ENCODE data around the gene KCNJ18. TPM values are rescaled to one million over a fixed set of nuclear protein-coding genes. Genes with fewer than 3 reads are reported as not detected.
"Not testable (repeated sequence)": the region's sequence is repeated elsewhere in the genome, so short reads cannot be mapped to it uniquely, and the experiment has no call there.

KCNJ18 gene
- total RNA-seq, 1 donor from 2014 or later: not detected

DNA sequence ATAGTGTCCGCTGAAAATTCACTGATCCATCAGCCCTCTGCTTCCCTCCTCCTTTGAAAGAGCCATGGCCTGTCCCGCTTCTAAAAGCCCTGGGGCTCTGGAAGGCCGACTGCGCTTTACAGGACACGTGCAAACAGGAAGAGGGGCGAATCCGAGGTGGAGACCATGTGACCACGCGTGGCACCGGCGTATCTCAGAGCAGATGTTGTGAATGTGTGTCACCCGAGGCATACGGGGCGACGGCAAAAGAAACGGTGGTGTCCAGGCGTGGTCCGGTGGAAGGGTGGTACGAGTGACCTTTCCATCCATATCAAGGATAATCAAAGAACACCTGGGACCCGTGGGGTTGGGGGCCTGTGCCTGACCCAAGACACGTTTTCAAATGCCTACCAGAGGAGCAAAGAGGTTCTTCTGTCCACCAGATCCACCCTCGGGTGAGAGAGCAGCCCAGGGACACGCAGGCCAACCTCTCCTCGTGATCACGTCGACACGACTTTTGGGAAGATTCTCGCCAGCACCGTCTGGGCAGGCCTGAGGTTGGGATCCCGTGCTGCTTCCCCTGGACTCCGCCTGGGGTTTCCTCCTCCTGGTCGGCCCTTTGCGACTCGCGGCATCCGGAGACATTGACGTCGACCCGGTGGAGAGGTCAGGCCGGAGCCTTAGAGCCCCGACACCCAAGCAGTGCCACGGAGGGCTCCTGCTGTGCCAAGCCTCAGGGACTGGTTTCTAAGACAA lies 7.1 kb upstream of the KCNJ18 start:
- DNase-seq (ENCODE audit: low read depth in 2 of 2): not testable (repeated sequence)

DNA sequence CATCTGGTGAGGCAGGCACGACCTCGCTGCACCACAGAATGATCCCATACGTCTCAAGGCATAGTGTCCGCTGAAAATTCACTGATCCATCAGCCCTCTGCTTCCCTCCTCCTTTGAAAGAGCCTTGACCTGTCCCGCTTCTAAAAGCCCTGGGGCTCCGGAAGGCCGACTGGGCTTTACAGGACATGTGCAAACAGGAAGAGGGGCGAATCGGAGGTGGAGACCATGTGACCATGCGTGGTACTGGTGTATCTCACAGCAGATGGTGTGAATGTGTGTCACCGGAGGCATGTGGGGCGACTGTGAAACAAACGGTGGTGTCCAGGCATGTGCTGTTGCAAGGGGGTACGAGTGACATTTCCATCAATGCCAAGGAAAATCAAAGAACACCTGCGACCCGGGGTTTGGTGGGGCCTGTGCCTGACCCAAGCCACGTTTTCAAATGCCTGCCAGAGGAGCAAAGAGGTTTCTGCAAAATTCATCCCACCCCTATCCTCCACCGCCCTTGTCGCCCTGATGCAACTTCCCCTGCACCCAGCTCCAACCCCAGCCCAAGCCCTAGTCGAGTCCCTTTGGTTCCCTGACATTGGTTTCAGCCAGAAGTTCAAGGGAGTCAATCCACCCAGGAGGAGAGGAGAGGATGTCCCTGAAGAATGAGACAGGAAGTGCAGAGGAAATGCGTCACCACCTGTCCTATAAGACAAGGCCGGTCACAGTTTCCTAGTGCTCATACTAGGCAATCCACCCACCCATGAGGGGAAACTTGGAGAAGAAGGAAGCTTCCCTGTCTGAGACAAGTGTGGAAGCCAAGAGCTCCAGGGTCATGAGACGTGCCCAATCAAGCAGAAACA lies 5.9 kb upstream of the KCNJ18 start:
- DNase-seq (ENCODE audit: low read depth in 2 of 2): no peak

DNA sequence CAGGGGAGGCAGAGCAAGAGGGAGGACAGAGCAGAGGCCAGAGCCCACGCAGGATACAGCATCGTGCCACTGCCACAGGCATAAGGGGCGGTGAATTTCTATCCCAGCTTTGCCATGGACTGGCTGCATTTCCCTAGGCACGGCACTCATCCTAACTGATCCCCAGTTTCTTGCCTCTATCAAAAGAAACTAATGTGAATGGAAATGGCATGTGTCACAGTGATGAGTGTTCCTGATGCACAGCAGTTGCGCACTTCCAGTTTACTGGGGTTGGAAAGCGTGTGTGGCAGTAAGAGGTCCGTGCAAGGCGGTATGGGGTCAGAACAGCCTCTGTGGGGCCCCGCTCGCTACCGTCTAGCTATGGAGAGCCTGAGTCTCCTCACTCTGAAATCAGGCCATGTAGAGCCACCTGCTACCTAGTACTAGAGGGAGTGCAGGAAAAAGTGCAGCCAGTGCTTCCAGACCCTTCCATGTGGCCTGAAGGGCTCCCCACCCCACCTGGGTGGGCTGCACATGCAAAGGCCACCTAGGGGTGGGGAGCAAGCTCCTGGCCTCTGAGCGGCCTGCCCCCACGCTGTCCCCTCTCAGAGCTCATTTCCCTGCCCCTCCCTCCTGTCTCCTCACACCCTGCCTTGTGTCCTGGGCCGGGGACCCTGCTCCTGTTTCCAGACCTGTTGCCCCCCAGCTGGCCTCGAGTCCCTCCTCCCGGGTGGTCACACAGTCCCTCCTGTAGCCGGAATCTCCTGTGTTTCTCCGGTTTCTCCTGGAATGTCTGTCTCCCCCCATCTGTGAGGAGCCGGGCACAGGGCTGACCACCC lies 5.0 kb upstream of the KCNJ18 start:
- DNase-seq (ENCODE audit: low read depth in 2 of 2): no peak

DNA sequence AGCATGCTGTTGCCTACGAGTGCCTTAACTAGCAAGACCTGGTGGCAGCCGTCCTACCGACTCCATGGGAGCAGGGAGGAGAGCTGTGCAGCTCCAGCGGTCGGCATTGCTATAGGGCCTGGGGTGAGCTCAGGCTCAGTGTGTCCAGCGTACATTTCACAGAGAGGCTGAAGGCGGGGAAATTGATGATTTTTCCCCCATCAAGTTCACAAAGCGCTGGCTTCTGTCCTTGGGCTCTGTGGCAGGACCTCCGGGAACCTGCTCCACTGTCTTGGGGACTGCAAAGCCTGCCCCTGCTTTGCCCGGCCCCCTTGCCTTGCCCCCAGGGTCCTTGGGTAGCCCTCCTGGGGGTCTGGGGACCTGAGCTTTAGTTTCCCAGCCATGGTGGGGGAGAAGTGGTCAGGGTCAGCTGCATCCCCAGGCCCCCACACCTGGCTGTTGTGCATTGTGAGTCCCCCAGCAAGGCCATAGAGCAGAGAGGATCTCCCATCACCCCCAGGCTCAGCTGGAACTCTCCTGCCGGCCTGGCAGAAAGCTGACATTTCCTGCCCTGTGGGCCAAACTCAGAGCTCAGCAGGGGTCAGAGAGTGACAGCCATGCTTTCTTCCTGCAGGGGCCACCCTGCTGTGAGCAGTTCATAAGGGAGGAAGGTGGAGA lies 3.9 kb upstream of the KCNJ18 start:
- no peak for DNase-seq (ENCODE audit: low read depth in 2 of 2)

DNA sequence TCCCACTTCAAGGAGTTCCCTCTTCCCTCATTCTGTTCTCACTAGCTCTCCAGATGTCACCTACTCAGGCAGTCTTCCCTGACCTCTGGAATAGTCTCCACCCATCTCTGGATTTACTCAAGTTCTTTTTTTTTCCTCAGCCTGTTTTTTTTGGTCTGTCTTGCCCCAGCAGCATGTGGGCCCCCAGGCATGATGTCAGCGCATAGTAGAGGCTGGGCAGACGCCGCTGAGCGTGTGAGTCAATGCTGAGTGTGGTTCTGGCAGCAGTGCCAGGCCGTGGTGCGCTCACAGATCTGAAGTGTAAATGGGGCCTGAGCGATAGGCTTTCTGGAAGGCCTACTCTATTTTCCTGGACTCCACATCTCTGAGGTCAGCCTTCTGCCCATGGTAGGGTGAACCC lies 2.7 kb upstream of the KCNJ18 start:
- peak in 1 of 2 donors; percentile 70 for DNase-seq (ENCODE audit: low read depth in 2 of 2)

DNA sequence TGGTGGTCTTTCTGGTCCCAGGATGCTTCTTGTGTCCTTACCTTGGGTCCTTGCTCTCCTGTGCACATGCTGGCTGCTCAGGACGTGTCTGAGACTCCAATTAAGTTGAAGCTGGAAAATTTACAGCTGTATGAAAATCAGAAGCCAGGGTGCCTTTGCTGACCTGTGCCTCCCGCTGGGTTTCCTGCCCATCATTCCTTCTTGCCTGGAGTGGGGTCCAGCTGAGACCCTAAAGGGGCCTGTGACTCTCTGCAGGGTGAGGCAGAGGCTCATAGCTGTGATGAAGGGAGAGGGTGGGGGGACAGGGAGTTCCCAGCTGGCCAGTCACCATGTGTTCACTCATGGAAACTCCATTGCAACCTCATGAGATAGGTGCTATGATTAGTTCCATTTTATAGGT lies 1.5 kb upstream of the KCNJ18 start:
- not testable (repeated sequence) for DNase-seq (ENCODE audit: low read depth in 2 of 2)

DNA sequence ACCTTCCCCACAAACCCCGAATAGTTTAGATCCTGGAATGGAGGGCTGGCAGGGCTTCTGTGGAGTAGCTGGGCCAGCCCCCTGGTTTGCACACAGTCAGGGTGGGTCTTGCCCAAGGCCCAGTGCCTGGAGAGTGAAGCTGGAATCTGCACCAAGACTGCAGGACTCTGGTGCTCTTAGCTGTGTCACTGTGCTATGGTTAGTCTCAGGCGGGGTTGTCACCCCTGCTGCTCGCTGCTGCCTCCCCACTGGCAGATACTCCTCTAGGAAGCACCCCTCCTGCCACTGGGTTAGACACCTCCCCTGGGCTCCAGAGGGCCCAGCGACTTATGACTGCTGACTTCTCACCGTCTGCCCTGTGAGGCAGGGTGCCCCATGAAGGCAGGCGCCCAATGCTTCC lies 842 bp upstream of the KCNJ18 start:
- DNase-seq (ENCODE audit: low read depth in 2 of 2): not testable (repeated sequence)

DNA sequence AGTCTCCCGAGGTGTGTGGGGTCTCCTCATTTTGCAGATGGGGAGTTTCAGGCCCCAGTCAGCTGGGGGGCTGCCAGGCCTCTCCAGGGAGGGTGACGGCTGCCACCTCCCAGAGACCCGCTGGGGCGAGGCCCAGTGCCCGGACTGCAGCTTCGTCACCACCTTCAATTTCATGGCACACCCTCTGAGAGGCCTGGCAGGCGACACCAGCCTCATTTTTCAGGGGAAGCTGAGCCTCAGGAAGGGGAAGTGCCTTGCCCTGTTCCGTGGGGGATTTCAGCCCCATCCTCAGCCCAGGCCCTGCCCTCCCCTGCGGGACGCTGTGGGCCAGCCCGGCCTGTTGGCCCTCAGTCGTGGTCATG lies 362 bp downstream of the KCNJ18 start:
- DNase-seq (ENCODE audit: low read depth in 2 of 2): not testable (repeated sequence)

DNA sequence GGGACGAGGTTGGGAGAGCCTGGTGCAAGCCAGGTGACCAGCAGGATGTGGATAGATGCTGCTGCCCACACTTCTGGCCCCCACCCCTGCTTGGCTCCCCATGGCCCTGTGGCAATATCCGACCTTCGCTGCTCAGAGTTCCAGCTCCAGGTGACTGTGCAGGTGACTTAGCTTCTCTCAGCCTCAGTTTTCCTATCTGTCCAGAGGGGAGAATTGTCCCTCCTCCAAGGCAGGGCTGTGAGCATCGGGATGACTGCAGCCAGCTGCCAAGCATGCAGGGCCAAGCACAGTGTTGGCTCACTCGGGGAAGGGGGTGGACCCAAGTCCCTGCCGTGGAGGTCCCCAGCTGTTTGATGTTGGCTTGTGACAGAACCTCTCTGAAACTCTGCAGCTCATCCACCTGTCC lies 1.1 kb downstream of the KCNJ18 start:
- DNase-seq (ENCODE audit: low read depth in 2 of 2): not testable (repeated sequence)

DNA sequence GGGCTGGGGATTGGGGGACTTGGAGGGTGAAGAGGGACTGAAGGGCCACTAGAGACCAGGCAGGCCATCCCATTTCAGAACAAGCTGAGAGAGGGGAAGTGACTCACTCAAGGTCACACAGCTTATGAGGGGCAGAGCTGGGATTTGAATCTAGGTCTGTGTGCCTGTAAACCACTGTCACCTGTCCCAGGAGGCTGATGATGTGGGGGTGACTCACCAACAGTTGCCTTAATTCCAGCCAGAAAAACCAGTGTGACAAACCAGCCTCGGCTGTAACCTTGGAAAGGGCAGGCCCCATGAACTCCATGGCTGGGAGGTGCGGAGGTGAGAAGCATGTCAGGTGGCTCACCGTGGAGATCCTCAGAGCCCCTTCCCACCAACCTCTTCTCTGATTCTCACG lies 1.6 kb downstream of the KCNJ18 start:
- not testable (repeated sequence) for DNase-seq (ENCODE audit: low read depth in 2 of 2)

DNA sequence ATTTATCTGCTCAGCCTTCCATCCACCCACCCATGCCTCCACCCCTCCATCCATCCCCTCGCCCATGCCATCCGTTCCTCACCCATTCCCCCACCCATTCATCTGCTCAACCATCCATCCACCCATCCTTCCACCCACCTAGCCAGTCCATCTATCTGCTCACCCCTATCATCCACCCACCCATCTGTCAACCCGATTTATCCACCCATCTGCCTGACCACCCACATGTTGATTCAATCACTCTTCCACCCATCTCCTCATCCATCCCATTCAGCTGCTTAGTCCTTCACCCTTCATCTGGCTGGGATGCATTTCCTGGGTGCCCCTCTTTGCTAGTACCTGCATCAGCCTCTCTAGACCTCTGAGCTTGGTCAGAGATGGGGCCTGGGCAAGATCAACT lies 3.9 kb downstream of the KCNJ18 start:
- not testable (repeated sequence) for DNase-seq (ENCODE audit: low read depth in 2 of 2)

DNA sequence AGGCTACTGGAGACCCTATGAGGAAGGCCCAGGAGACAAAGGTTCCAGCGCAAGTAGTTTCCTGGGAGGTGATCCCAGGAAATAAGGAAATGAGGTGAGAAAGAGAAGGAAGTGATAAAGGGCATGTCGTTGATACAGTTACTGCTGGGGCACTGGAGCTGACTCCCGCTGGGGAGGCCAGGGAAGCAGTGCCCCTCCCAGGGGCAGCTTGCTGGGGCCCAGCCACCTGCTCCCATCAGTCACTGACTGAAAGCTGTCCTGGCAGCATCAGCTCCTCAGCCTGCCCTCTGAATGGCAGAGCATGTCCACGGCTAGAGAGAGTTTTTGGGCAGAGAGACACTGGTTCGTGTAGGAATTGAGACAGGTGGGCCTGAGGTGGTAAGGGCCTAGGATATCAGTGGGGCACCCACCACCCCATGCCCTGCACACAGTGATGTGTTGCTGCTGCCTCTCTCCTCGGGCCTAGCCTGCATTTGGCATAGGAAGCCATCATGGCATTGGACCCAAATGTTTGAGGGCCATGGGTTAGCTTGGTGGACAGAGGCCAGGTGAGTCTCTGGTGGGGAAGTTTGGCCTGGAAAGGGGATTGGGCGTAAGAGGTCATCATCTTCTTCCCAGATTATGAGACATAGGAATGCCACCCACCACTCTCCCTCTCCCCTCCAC lies 4.7 kb downstream of the KCNJ18 start:
- not testable (repeated sequence) for DNase-seq (ENCODE audit: low read depth in 2 of 2)

DNA sequence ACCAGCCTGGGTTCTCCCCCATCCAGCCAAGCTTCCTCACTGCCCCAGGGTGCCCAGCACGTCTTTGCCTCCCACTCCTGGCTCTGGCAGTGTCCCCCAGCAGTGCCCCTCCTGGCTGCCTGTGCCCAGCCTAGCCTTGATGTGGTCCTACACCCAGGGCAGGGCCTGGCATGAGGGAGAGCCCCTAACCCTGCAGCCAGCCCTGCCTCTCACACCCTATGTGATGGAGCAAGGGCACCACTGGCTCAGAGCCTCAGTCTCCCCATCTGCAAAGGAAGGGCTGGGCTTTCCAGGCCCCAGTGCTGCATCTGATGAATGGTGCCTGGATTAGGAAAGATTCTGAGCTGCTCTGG lies 5.2 kb downstream of the KCNJ18 start:
- DNase-seq (ENCODE audit: low read depth in 2 of 2): not testable (repeated sequence)

DNA sequence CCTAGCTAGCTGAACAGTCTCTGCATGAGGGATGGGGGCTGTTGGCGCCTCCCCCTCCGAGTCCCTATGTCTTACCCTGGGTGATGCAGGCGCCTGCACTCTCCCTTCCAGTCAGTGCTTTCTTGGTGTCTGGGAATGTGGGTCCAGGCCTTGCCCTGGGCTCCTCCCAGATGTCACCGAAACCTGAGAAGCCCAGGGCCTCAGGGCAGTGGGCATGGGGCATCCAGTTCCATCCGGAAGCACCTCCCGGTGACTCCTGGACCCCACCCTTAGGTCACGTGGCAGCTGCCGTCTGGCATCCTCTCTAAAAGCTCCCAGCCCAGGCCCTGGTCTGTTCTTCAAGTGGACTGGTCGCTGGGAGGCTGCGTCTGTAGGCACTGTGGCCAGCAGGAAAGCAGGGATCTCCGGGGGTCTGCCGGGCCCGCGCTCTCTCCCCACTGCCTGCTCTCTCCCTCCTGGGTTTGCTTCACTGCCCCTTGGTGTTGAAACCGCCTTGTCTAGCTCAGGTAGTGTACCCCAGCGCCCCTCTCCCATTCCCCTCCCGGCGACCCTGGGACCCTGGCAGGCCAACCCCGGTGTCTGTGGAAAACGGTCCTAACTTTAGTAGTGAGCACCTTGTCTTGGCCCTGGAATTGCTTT lies 6.2 kb downstream of the KCNJ18 start:
- not testable (repeated sequence) for DNase-seq (ENCODE audit: low read depth in 2 of 2)

DNA sequence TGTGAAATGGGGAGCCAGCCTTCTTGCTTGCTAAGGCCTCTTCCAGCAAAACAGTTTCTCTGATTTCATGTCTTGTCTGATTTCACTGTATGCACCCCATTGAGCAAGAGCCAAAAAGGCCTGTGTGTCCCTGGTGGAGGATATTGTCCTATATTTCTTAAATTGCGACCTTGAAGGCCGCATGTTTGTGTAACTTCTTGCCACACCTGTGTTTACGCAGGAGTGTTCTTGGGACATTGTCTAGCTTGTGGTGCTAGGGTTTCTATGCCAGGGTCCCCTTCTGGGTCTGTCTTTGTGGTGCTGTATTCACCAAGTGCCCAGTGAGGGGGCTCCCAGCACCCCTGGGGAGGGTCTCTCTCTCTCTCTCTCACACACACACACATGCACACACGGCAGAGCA lies 6.8 kb downstream of the KCNJ18 start:
- DNase-seq (ENCODE audit: low read depth in 2 of 2): not testable (repeated sequence)

DNA sequence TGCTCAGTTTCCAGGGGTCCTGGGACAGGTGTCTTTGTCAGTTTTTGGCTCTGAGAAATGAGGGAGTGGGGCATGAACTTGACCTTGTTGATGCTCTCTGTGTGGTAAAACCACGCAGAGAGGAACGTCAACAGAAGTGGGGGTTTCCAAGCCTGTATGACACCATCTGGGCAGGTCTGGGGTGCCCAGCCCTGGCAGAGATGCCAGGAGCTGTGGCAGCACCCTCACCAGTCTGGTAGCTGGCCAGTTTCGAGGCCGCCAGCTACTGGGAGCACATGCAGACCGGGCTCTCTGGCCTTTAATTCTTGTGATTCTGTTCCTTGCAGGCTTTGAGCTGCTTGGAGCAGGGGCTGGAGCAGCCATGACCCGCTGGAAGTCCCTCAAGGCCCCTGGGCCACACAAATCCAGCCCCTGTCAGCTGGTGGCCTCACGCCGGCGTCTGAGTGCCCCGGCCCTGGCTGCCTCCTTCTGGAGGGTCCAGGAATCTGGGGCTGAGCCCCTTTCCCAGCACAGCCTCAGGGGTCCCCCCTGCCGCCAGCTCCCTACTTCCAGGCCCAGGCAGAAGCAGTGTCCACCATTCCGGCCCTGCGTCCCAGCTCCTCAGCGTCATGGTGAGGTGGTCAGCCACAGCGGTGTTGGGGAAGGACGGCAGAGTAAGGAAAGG lies 7.4 kb downstream of the KCNJ18 start:
- not testable (repeated sequence) for DNase-seq (ENCODE audit: low read depth in 2 of 2)

DNA sequence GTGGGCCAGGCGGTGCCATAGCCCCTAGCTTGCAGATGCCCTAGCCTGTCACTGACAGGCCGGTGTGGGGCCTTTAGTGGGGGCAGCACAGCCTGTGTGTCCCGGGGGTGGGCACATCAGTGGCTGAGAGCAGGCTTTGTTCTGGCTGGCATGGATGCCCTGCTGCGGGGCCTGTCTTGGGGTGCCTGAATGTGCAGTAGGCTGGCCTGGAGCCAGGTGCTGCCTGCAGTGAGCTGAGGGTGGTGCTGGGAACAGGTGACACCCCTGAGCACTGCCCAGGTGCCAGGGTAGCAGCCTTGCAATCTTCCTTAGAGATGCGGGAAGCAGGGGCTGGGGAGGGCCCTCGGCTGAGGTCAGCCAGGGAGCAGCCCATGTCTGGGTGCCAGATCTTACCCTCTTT lies 8.8 kb downstream of the KCNJ18 start:
- DNase-seq (ENCODE audit: low read depth in 2 of 2): not testable (repeated sequence)

DNA sequence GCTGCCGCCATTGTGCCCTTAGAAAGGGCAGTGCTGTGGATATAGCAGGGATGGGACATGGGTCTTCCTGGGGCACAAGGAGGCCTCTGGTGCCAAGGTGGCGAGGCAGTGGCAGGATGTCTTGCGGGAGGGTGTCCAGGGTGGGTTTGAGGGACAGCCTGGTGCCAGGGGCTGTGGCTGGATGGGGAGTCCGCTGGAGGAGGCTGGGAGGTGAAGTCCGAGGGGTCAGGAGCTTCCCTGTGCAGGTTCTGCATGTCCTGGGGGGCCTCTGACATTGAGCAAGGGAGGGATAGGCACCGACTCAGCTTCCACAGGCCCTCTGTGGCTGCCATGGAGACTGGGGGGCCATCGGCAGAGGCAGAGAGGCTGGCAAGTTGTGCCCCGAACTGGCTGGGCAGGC lies 9.7 kb downstream of the KCNJ18 start:
- DNase-seq (ENCODE audit: low read depth in 2 of 2): not testable (repeated sequence)

DNA sequence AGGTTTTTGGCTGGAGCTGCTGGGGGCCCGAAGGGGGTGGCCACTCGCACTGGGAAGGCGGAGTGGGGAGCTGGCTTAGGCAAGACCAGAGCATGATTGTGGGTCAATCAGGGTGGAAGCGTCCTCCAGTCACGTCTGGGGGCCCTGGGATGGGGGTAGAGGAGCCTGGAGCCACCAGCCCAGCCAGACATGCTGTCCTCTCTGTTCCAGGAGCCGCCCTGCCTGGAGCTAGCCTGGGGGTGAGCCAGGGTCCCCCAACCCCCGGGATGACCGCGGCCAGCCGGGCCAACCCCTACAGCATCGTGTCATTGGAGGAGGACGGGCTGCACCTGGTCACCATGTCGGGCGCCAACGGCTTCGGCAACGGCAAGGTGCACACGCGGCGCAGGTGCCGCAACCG lies 10.2 kb downstream of the KCNJ18 start:
- not testable (repeated sequence) for DNase-seq (ENCODE audit: low read depth in 2 of 2)
